Uterus (tissue), 2 donors: ENCODE results near the gene SCARB2.

Experiments used
- CTCF ChIP-seq, 4 experiments: fragments of 200-600 bp in 2 of 4; fragments of 450-650 bp in 2 of 4; sonication (generic) in 2 of 4; IDR thresholded peaks; one replicate each; pipeline ENCODE4 v1.5.1; 2016 to 2019; ENCODE audit warnings: antibody characterized with exemption in 4 of 4, mild to moderate bottlenecking in 2 of 4, moderate library complexity in 1 of 4
- POLR2A ChIP-seq, 2 donors: fragments of 450-650 bp; IDR thresholded peaks; one replicate each; pipeline ENCODE4 v1.6.1; 2016; ENCODE audit warnings: antibody characterized with exemption in 2 of 2, mild to moderate bottlenecking in 1 of 2, moderate library complexity in 1 of 2

- no peak for TF ChIP-seq CTCF (IDR thresholded peaks at IDR 0.05)
- no peak for TF ChIP-seq POLR2A (IDR thresholded peaks at IDR 0.05)
Observed at GRCh38 chr4:76155979-76156378, 57.6 kb downstream of the SCARB2 start.
